Spleen (tissue), 11 donors: ENCODE measurements around the gene CDON. TPM values are rescaled to one million over a fixed set of nuclear protein-coding genes. Genes with fewer than 3 reads are reported as not detected.

Experiments used
- DNase-seq: peaks from one replicate; pipeline ENCODE4 v3.0.0-alpha.2; 2020
- H3K27ac ChIP-seq, 8 donors: fragments of 200-600 bp; sonication (generic) in 7 of 8; 1 replicate in 4 of 8; 2 replicates in 4 of 8; pipeline versions ENCODE4 v1.5.0 to v1.8.0; 2016 to 2021; ENCODE audit warnings: inconsistent platforms in 4 of 8, mild to moderate bottlenecking in 4 of 8, moderate library complexity in 1 of 8
- H3K27me3 ChIP-seq, 7 donors: fragments of 200-600 bp; sonication (generic) in 6 of 7; replicated peaks in 1 of 7; 1 replicate in 4 of 7; 2 replicates in 3 of 7; pipeline versions ENCODE4 v1.5.0 to v1.8.0; 2016 to 2021; ENCODE audit warnings: inconsistent platforms in 3 of 7, mild to moderate bottlenecking in 1 of 7
- H3K36me3 ChIP-seq, 6 donors: fragments of 200-600 bp; sonication (generic) in 5 of 6; 1 replicate in 4 of 6; 2 replicates in 2 of 6; pipeline versions ENCODE4 v1.5.0 to v1.8.0; 2016 to 2021; ENCODE audit warnings: inconsistent platforms in 2 of 6
- H3K4me1 ChIP-seq, 6 donors: fragments of 200-600 bp; sonication (generic) in 5 of 6; 1 replicate in 3 of 6; 2 replicates in 3 of 6; pipeline versions ENCODE4 v1.5.0 to v1.8.0; 2016 to 2021; ENCODE audit warnings: inconsistent platforms in 3 of 6
- H3K4me3 ChIP-seq, 8 donors: fragments of 200-600 bp; sonication (generic) in 7 of 8; 1 replicate in 4 of 8; 2 replicates in 4 of 8; pipeline versions ENCODE4 v1.5.0 to v1.8.0; 2016 to 2021; ENCODE audit warnings: inconsistent platforms in 4 of 8, mild to moderate bottlenecking in 4 of 8, moderate library complexity in 2 of 8
- H3K9me3 ChIP-seq, 8 donors: fragments of 200-600 bp; sonication (generic) in 7 of 8; 1 replicate in 4 of 8; 2 replicates in 4 of 8; pipeline versions ENCODE4 v1.5.0 to v1.8.0; 2016 to 2021; ENCODE audit warnings: inconsistent platforms in 4 of 8
- POLR2A ChIP-seq, 3 donors: fragments of 450-650 bp; IDR thresholded peaks; one replicate each; pipeline ENCODE4 v1.5.1; 2017; ENCODE audit warnings: antibody characterized with exemption in 3 of 3, mild to moderate bottlenecking in 1 of 3
- POLR2AphosphoS5 ChIP-seq, 3 donors: sonication (generic); formaldehyde crosslinking; IDR thresholded peaks; one replicate each; pipeline ENCODE4 v1.5.1; 2017; ENCODE audit warnings: antibody characterized with exemption in 3 of 3
- WGBS, 5 donors: extraction: QIAGEN DNeasy Blood & Tissue Kit in 3 of 5; methylation state at CpG; one replicate each; pipeline versions ENCODE4 v1.1.5 to v1.1.7; 2013 to 2018; 5-methylcytosine and 5-hydroxymethylcytosine counted together
- intact Hi-C: fragments of 100-400 bp; cut with DNase I; formaldehyde crosslinking; loops from one replicate; pipeline ENCODE4 v1.15.0; 2023; ENCODE audit warnings: low total_unique reads
- polyA plus RNA-seq, 3 donors: library from polyadenylated mRNA; stranded (reverse); fragments of 200-250 nt; gene quantifications; one replicate each; pipeline ENCODE4 v1.2.1, GENCODE V29; 2013
- total RNA-seq, 7 donors: library from RNA; depleted of rRNA in 3 of 7; stranded (reverse); fragments of >200 nt in 3 of 7; fragmentation: NEBNext Ultra II Directional in 4 of 7; extraction: Animal tissue kit (Norgen Biotek cat#: 25700) in 4 of 7; gene quantifications; one replicate each; pipeline versions ENCODE4 v1.1.0 to v1.2.1, GENCODE V29; 2016 to 2021
- TF ChIP-seq, protein P1 (sequence below), 11 experiments: fragments of 200-600 bp in 7 of 11; fragments of 450-650 bp in 4 of 11; sonication (generic) in 4 of 11; IDR thresholded peaks in 8 of 11; conservative IDR thresholded peaks in 3 of 11; 1 replicate in 7 of 11; 2 replicates in 4 of 11; pipeline versions ENCODE4 v1.4.0 to v1.8.0; 2016 to 2021; ENCODE audit warnings: antibody characterized with exemption in 11 of 11, inconsistent platforms in 4 of 11, mild to moderate bottlenecking in 1 of 11
- donor health status: healthy with polysubstance abuse.
- donor health status: DM: no; HTN: no; CAD: no; lungs with moderate emphysema.
- donor health status: DM: no; HTN: no; CAD: no.
- donor health status: Bipolar disorder and iron deficiency.
- donor health status: healthy.
- donor health status: DM: no; HTN: no; CAD: no.
- donor health status: DM: yes; HTN: yes; CAD: no.

CDON gene
- total and polyA plus RNA-seq, 10 donors: 0.30 to 5.3 (median 2.3) TPM

DNA sequence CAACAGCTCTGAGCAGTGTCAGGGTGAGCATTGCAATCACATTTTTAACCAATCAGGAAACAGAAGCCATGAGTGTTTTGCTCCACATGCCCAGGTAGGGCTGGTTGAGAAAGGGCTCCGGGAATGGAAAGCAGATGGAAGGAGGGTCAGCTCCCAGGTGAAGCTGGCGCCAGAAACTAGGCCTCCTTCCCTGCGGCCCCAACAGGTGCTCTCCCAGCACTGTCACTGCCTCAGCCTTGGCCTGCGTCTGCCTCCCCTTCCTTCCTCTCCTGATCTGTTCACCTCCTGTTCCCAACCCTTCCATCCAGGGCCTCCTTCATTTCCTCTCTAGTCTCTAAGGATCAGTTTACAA is 121.4 kb downstream of the CDON start:
- Histone ChIP-seq H3K4me1 (peaks cover 0 to 7% (median 0%) of the 10 kb centered on the region in 6 donors), H3K27me3 (peaks cover 0 to 14% (median 0%) of the 10 kb centered on the region in 7 donors), H3K27ac (no peak overlapping the region), H3K9me3 (no peaks in the 10 kb centered on the region), H3K4me3 (no peak overlapping the region), H3K36me3 (no peaks in the 10 kb centered on the region)
- intact Hi-C loops: no loop called here
- WGBS, 5 donors: 72 to 87% (median 82%) methylated on average over 4 of the region's 4 CpGs
- TF ChIP-seq, protein P1, sequence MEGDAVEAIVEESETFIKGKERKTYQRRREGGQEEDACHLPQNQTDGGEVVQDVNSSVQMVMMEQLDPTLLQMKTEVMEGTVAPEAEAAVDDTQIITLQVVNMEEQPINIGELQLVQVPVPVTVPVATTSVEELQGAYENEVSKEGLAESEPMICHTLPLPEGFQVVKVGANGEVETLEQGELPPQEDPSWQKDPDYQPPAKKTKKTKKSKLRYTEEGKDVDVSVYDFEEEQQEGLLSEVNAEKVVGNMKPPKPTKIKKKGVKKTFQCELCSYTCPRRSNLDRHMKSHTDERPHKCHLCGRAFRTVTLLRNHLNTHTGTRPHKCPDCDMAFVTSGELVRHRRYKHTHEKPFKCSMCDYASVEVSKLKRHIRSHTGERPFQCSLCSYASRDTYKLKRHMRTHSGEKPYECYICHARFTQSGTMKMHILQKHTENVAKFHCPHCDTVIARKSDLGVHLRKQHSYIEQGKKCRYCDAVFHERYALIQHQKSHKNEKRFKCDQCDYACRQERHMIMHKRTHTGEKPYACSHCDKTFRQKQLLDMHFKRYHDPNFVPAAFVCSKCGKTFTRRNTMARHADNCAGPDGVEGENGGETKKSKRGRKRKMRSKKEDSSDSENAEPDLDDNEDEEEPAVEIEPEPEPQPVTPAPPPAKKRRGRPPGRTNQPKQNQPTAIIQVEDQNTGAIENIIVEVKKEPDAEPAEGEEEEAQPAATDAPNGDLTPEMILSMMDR (IDR thresholded peaks at IDR 0.05 in 8 of 11, conservative IDR thresholded peaks at IDR 0.05 in 3 of 11): no peak
- TF ChIP-seq POLR2AphosphoS5 (IDR thresholded peaks at IDR 0.05) (no peak), POLR2A (IDR thresholded peaks at IDR 0.05) (no peak)
- DNase-seq: no peak

- H3K27ac ChIP-seq: no peak overlapping the region
- TF ChIP-seq POLR2AphosphoS5 (IDR thresholded peaks at IDR 0.05): no peak
- TF ChIP-seq, protein P1 (IDR thresholded peaks at IDR 0.05 in 8 of 11, conservative IDR thresholded peaks at IDR 0.05 in 3 of 11): no peak
- H3K4me1 ChIP-seq: peaks cover 0 to 7% (median 0%) of the 10 kb centered on the region in 6 donors
- peak; percentile 22 for DNase-seq
- peaks cover 0 to 9% (median 0%) of the 10 kb centered on the region in 7 donors for H3K27me3 ChIP-seq
- no peaks in the 10 kb centered on the region for H3K36me3 ChIP-seq
- WGBS, 5 donors: 95 to 99% (median 96%) methylated on average over 4 of the region's 4 CpGs
- intact Hi-C loops: no loop called here
- no peaks in the 10 kb centered on the region for H3K9me3 ChIP-seq
- H3K4me3 ChIP-seq: no peak overlapping the region
Measured at GRCh38 chr11:125940145-125940544, 122.5 kb downstream of the CDON start.

GRCh38 chr11:125939081-125939521 is 123.6 kb downstream of the CDON start:
- H3K4me3 ChIP-seq: no peak overlapping the region
- H3K4me1 ChIP-seq: peaks cover 0 to 7% (median 0%) of the 10 kb centered on the region in 6 donors
- WGBS, 5 donors: 54 to 85% (median 80%) methylated on average over 4 of the region's 4 CpGs
- no peaks in the 10 kb centered on the region for H3K36me3 ChIP-seq
- intact Hi-C loops: no loop called here
- DNase-seq: peak; percentile 32
- no peak overlapping the region for H3K27ac ChIP-seq
- TF ChIP-seq POLR2AphosphoS5 (IDR thresholded peaks at IDR 0.05): no peak
- TF ChIP-seq, protein P1 (IDR thresholded peaks at IDR 0.05 in 8 of 11, conservative IDR thresholded peaks at IDR 0.05 in 3 of 11): no peak
- no peak for TF ChIP-seq POLR2A (IDR thresholded peaks at IDR 0.05)
- H3K9me3 ChIP-seq: no peaks in the 10 kb centered on the region
- peaks cover 0 to 9% (median 0%) of the 10 kb centered on the region in 7 donors for H3K27me3 ChIP-seq

DNA sequence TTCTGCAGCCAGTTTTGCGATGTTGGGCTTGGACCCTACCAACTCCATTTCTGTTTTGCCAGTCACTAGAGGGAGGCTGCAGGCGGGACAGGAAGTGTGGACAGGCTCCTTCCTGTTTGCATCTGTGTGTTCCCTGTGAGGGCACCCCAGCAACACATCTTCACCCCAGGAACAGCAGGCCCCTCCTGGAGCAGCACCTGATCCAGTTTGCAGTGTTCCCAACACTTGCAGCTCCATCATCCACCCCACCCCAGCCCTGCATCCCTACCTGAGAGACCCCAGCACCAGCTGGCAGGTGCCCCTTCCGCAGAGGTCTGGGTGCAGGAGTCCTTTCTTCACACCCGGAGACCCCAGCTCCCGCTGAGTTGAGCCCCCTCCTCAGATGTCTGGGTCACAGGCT is 124.2 kb downstream of the CDON start:
- TF ChIP-seq, protein P1 (IDR thresholded peaks at IDR 0.05 in 8 of 11, conservative IDR thresholded peaks at IDR 0.05 in 3 of 11): no peak
- TF ChIP-seq POLR2AphosphoS5 (IDR thresholded peaks at IDR 0.05) (no peak), POLR2A (IDR thresholded peaks at IDR 0.05) (no peak)
- Histone ChIP-seq H3K27me3 (peaks cover 0 to 9% (median 0%) of the 10 kb centered on the region in 7 donors), H3K9me3 (no peaks in the 10 kb centered on the region), H3K36me3 (no peaks in the 10 kb centered on the region), H3K4me1 (peaks cover 0 to 7% (median 0%) of the 10 kb centered on the region in 6 donors), H3K27ac (no peak overlapping the region), H3K4me3 (no peak overlapping the region)
- peak; percentile 36 for DNase-seq
- WGBS, 5 donors: 79 to 89% (median 85%) methylated on average over 5 of the region's 5 CpGs
- intact Hi-C loops: no loop called here
